ENCODE results near the gene BRF1. TPM values are rescaled to one million over a fixed set of nuclear protein-coding genes. Genes with fewer than 3 reads are reported as not detected.

The BRF1 gene
- total RNA-seq, 4 donors from 2014 or later = 22.2 to 37.9 (median 26.2) TPM

DNA sequence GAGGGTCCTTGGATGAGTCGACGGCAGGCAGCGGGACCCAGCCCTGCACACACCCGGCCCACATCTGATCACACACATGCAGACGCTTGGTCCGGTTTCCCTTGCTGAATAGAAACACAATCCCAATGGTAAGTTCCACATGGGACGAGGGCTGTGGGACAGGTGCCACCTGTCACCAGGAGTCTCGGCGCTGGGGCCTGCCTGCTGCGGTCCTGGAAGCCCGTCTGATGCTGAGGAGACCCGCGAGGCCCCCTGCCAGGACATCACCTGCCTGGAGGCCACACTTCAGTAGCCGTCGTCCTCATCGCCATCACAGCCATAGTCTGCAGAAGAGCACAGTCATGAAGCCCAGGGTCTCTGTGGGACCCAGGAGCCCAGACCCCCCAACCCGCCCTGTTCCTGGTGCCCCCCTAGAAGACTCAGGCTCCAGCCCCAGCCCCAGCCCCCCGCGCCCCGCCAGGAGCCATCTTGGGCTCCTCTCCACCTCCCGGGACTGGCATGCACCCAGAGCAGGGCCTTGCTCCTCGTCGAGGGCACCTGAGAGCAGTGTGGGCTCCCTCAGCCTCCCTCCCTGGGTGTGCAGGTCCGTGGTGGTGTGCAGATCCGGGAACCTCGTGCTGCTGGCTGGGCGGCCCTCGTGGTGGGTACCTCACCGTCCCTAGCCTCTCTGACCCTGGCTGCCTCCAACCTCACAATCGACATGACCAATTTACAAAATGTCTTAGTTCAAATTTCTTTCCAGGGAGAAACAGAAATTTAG is 90.4 kb downstream of the BRF1 start:
- no peak for DNase-seq
- intact Hi-C loops (cut with DNase I) = no loop called here
- no peak for TF ChIP-seq POLR2A (IDR thresholded peaks at IDR 0.05)
- TF ChIP-seq, protein P1, sequence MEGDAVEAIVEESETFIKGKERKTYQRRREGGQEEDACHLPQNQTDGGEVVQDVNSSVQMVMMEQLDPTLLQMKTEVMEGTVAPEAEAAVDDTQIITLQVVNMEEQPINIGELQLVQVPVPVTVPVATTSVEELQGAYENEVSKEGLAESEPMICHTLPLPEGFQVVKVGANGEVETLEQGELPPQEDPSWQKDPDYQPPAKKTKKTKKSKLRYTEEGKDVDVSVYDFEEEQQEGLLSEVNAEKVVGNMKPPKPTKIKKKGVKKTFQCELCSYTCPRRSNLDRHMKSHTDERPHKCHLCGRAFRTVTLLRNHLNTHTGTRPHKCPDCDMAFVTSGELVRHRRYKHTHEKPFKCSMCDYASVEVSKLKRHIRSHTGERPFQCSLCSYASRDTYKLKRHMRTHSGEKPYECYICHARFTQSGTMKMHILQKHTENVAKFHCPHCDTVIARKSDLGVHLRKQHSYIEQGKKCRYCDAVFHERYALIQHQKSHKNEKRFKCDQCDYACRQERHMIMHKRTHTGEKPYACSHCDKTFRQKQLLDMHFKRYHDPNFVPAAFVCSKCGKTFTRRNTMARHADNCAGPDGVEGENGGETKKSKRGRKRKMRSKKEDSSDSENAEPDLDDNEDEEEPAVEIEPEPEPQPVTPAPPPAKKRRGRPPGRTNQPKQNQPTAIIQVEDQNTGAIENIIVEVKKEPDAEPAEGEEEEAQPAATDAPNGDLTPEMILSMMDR (IDR thresholded peaks at IDR 0.05) = no peak
- Histone ChIP-seq H3K36me3 (peaks cover 5 to 66% (median 14%) of the 10 kb centered on the region in 3 donors), H3K4me1 (peaks cover 3 to 7% (median 4%) of the 10 kb centered on the region in 3 donors), H3K27ac (no peak overlapping the region), H3K27me3 (no peaks in the 10 kb centered on the region), H3K4me3 (no peak overlapping the region), H3K9me3 (no peaks in the 10 kb centered on the region)
- WGBS, 2 donors = 93% methylated on average over 6 of the region's 30 CpGs; no CpG with 5 or more reads in 1 of the 2 donors

DNA sequence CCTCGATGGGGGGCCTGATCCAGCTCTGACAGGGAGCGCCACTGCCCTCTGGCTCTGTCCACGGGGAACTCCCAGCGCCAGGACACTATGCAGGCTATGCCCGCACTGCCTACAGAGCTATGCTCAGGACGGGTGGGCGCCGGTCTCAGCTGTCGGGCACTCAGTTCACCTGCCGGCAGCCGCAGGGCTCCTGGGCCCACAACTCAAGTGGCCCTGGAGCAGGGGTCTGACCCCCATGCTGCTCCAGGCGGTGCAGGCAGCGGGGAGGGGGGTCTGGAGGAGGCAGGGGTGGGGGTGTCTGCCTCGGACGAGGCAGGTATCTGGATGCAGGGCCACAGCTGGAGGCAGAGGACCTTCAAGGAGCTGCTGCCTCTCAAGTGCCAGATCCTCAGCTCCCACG is 91.2 kb downstream of the BRF1 start:
- Histone ChIP-seq H3K27me3 (no peaks in the 10 kb centered on the region), H3K27ac (no peak overlapping the region), H3K9me3 (no peaks in the 10 kb centered on the region), H3K36me3 (peaks cover 5 to 63% (median 14%) of the 10 kb centered on the region in 3 donors), H3K4me3 (no peak overlapping the region), H3K4me1 (peaks cover 10 to 15% (median 12%) of the 10 kb centered on the region in 3 donors)
- WGBS, 2 donors = 80% methylated on average over 2 of the region's 16 CpGs; no CpG with 5 or more reads in 1 of the 2 donors
- intact Hi-C loops (cut with DNase I) = loop anchor here (10.0 kb wide), 1 partner anchor 75 kb away; no protein-coding TSS in a partner anchor
- DNase-seq = no peak
- TF ChIP-seq, protein P1 (IDR thresholded peaks at IDR 0.05) = no peak
- no peak for TF ChIP-seq POLR2A (IDR thresholded peaks at IDR 0.05)

DNA sequence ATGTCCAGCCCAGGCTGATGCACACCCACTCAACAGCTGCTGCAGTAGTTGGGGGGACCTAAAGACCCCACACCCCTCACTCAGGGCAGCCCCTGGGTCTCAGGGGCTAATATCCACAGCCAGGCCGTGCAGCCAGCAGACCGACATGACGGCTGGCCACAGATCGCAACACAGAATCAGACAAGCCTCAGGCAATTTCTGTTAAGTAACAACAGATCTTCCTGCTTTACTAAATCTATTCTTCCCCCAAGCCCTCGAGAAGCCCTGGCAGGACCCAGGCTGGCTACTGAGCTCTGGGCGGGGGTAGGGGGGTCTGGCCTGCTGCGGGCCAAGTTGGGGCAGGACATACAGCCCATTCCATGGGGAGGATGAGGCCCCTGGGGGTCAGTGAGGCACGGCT is 91.7 kb downstream of the BRF1 start:
- no peak for DNase-seq
- H3K4me3 ChIP-seq = no peak overlapping the region
- no peak overlapping the region for H3K27ac ChIP-seq
- no peaks in the 10 kb centered on the region for H3K9me3 ChIP-seq
- WGBS, 2 donors = 50% methylated on average over 2 of the region's 8 CpGs; no CpG with 5 or more reads in 1 of the 2 donors
- H3K4me1 ChIP-seq = peaks cover 15 to 21% (median 16%) of the 10 kb centered on the region in 3 donors
- intact Hi-C loops (cut with DNase I) = loop anchor here (10.0 kb wide), 1 partner anchor 76 kb away; no protein-coding TSS in a partner anchor
- TF ChIP-seq, protein P1 (IDR thresholded peaks at IDR 0.05) = no peak
- TF ChIP-seq POLR2A (IDR thresholded peaks at IDR 0.05) = no peak
- peaks cover 5 to 57% (median 14%) of the 10 kb centered on the region in 3 donors for H3K36me3 ChIP-seq
- peaks cover 0 to 1% (median 0%) of the 10 kb centered on the region in 4 donors for H3K27me3 ChIP-seq

DNA sequence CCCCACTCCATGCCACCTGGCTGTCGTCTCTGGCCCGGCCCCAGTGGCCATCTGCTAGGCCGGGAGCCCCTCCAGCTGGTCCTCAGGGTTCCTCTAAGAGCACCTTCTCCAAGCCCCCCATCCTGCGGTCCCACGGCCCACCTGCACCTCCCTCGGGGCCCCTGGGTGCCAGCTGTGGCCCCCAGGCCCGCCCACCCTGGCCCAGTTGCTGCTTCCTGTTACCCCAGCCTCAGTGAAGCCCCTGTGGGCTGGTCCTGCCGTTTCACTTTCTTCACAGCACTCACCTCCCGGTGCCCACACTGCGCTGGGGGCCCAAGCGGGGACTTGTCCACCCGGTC is 92.1 kb downstream of the BRF1 start:
- H3K27me3 ChIP-seq = peaks cover 0 to 5% (median 0%) of the 10 kb centered on the region in 4 donors
- no peak overlapping the region for H3K27ac ChIP-seq
- no peak for TF ChIP-seq POLR2A (IDR thresholded peaks at IDR 0.05)
- TF ChIP-seq, protein P1 (IDR thresholded peaks at IDR 0.05) = no peak
- H3K9me3 ChIP-seq = no peaks in the 10 kb centered on the region
- H3K4me1 ChIP-seq = peaks cover 15 to 24% (median 19%) of the 10 kb centered on the region in 3 donors
- no peak overlapping the region for H3K4me3 ChIP-seq
- peaks cover 5 to 53% (median 14%) of the 10 kb centered on the region in 3 donors for H3K36me3 ChIP-seq
- intact Hi-C loops (cut with DNase I) = loop anchor here (10.0 kb wide), 1 partner anchor 76 kb away; no protein-coding TSS in a partner anchor
- DNase-seq = no peak
- 84 to 88% methylated on average over 2 to 7 of the region's 12 CpGs for WGBS, 2 donors

Data from esophagus squamous epithelium (tissue), 5 donors.